ENCODE measurements around the gene DDX21. TPM values are rescaled to one million over a fixed set of nuclear protein-coding genes. Genes with fewer than 3 reads are reported as not detected.
A peak's percentile ranks its signal among the peaks of the same experiment; 100 is the strongest.

DDX21 gene
- total and polyA plus RNA-seq, 9 of the 15 experiments (the other 6 are each of a cell fraction or from before 2014, with no cell fraction given), result 143 to 365 (median 281) TPM

DNA sequence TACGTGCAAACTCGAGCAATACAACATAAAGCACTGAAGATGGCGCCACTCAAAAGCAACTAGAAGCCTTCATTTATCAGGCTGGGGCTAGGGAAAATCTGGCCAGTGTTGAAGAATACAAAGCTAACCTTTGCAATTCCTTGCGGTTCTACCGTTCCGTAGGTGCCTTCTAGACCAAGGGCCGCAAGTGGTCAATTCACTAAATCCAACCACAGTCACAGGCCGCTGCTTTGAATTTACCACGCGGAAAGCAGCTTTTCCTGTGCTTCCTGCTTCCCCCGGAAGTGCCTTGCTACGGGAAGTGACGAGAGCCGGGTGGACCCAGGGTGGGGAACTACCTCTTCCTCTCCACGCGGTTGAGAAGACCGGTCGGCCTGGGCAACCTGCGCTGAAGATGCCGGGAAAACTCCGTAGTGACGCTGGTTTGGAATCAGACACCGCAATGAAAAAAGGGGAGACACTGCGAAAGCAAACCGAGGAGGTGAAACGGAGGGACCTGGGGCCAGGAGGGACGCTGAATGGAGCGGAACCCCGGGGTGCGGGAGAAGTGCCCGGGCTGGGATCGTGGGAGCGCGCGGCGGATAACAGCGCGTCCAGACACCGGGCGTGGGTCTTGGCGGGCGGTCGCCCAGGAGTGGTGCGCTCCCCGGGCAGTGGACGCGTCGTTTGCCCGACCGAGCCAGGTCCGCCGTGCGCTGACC, at the start of gene DDX21 (continued):
- TF ChIP-seq U2AF1 (optimal IDR thresholded peaks at IDR 0.05; ENCODE audit: low read depth, low read length) (no peak), SMARCB1 (IDR thresholded peaks at IDR 0.05; ENCODE audit: insufficient read length, low read depth) (no peak), KLF6 (CRISPR knock-in tag; IDR thresholded peaks at IDR 0.05; ENCODE audit: borderline replicate concordance) (no peak), ZNF197 (CRISPR knock-in tag; IDR thresholded peaks at IDR 0.05; ENCODE audit: low read depth) (0 out of 2 replicates have a peak, but pooled peaks have one; percentile 24), DIDO1 (tag; IDR thresholded peaks at IDR 0.05; ENCODE audit: low read depth) (peak; percentile 85; the same call in 1 of the 2 replicates), THRAP3 (IDR thresholded peaks at IDR 0.05; ENCODE audit: borderline replicate concordance) (no peak), SREBF2 (CRISPR knock-in tag; IDR thresholded peaks at IDR 0.05) (no peak), FIP1L1 (IDR thresholded peaks at IDR 0.05; ENCODE audit: low read depth, low read length, poor library complexity, severe bottlenecking) (peak; percentile 78), ZNF561 (CRISPR knock-in tag; conservative IDR thresholded peaks at IDR 0.05) (no peak)
- TF ChIP-seq, protein P1, sequence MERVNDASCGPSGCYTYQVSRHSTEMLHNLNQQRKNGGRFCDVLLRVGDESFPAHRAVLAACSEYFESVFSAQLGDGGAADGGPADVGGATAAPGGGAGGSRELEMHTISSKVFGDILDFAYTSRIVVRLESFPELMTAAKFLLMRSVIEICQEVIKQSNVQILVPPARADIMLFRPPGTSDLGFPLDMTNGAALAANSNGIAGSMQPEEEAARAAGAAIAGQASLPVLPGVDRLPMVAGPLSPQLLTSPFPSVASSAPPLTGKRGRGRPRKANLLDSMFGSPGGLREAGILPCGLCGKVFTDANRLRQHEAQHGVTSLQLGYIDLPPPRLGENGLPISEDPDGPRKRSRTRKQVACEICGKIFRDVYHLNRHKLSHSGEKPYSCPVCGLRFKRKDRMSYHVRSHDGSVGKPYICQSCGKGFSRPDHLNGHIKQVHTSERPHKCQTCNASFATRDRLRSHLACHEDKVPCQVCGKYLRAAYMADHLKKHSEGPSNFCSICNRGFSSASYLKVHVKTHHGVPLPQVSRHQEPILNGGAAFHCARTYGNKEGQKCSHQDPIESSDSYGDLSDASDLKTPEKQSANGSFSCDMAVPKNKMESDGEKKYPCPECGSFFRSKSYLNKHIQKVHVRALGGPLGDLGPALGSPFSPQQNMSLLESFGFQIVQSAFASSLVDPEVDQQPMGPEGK (CRISPR knock-in tag; IDR thresholded peaks at IDR 0.05; ENCODE audit: borderline replicate concordance), result no peak
- TF ChIP-seq, protein P2, sequence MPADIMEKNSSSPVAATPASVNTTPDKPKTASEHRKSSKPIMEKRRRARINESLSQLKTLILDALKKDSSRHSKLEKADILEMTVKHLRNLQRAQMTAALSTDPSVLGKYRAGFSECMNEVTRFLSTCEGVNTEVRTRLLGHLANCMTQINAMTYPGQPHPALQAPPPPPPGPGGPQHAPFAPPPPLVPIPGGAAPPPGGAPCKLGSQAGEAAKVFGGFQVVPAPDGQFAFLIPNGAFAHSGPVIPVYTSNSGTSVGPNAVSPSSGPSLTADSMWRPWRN (IDR thresholded peaks at IDR 0.05; ENCODE audit: low read depth), result no peak; the same call in 1 of the 2 replicates
- TF ChIP-seq, protein P3, sequence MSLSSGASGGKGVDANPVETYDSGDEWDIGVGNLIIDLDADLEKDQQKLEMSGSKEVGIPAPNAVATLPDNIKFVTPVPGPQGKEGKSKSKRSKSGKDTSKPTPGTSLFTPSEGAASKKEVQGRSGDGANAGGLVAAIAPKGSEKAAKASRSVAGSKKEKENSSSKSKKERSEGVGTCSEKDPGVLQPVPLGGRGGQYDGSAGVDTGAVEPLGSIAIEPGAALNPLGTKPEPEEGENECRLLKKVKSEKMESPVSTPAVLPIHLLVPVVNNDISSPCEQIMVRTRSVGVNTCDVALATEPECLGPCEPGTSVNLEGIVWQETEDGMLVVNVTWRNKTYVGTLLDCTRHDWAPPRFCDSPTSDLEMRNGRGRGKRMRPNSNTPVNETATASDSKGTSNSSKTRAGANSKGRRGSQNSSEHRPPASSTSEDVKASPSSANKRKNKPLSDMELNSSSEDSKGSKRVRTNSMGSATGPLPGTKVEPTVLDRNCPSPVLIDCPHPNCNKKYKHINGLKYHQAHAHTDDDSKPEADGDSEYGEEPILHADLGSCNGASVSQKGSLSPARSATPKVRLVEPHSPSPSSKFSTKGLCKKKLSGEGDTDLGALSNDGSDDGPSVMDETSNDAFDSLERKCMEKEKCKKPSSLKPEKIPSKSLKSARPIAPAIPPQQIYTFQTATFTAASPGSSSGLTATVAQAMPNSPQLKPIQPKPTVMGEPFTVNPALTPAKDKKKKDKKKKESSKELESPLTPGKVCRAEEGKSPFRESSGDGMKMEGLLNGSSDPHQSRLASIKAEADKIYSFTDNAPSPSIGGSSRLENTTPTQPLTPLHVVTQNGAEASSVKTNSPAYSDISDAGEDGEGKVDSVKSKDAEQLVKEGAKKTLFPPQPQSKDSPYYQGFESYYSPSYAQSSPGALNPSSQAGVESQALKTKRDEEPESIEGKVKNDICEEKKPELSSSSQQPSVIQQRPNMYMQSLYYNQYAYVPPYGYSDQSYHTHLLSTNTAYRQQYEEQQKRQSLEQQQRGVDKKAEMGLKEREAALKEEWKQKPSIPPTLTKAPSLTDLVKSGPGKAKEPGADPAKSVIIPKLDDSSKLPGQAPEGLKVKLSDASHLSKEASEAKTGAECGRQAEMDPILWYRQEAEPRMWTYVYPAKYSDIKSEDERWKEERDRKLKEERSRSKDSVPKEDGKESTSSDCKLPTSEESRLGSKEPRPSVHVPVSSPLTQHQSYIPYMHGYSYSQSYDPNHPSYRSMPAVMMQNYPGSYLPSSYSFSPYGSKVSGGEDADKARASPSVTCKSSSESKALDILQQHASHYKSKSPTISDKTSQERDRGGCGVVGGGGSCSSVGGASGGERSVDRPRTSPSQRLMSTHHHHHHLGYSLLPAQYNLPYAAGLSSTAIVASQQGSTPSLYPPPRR (CRISPR knock-in tag; IDR thresholded peaks at IDR 0.05; ENCODE audit: borderline replicate concordance), result 0 out of 2 replicates have a peak, but pooled peaks have one; percentile 28
- TF ChIP-seq, protein P4, sequence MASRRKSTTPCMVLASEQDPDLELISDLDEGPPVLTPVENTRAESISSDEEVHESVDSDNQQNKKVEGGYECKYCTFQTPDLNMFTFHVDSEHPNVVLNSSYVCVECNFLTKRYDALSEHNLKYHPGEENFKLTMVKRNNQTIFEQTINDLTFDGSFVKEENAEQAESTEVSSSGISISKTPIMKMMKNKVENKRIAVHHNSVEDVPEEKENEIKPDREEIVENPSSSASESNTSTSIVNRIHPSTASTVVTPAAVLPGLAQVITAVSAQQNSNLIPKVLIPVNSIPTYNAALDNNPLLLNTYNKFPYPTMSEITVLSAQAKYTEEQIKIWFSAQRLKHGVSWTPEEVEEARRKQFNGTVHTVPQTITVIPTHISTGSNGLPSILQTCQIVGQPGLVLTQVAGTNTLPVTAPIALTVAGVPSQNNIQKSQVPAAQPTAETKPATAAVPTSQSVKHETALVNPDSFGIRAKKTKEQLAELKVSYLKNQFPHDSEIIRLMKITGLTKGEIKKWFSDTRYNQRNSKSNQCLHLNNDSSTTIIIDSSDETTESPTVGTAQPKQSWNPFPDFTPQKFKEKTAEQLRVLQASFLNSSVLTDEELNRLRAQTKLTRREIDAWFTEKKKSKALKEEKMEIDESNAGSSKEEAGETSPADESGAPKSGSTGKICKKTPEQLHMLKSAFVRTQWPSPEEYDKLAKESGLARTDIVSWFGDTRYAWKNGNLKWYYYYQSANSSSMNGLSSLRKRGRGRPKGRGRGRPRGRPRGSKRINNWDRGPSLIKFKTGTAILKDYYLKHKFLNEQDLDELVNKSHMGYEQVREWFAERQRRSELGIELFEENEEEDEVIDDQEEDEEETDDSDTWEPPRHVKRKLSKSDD (conservative IDR thresholded peaks at IDR 0.05; ENCODE audit: low read length), result no peak
- TF ChIP-seq, protein P5, sequence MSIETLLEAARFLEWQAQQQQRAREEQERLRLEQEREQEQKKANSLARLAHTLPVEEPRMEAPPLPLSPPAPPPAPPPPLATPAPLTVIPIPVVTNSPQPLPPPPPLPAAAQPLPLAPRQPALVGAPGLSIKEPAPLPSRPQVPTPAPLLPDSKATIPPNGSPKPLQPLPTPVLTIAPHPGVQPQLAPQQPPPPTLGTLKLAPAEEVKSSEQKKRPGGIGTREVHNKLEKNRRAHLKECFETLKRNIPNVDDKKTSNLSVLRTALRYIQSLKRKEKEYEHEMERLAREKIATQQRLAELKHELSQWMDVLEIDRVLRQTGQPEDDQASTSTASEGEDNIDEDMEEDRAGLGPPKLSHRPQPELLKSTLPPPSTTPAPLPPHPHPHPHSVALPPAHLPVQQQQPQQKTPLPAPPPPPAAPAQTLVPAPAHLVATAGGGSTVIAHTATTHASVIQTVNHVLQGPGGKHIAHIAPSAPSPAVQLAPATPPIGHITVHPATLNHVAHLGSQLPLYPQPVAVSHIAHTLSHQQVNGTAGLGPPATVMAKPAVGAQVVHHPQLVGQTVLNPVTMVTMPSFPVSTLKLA (conservative IDR thresholded peaks at IDR 0.05), result peak; percentile 98 to 99

Data from K562 (cell line).